ENCODE results near the gene TMEM187.

TMEM187 gene

GRCh38 chrX:153957224-153957623, 15.3 kb upstream of the TMEM187 start:
- DNase-seq, result no peak
- Mint-ChIP-seq H3K9me3 (no peaks in the 10 kb centered on the region), H3K4me3 (no peak overlapping the region), H3K27ac (peak overlapping the region in 1 of 2 donors; percentile 44), H3K27me3 (no peaks in the 10 kb centered on the region), H3K4me1 (peaks cover 32% of the 10 kb centered on the region)
- ATAC-seq, result no peak

DNA sequence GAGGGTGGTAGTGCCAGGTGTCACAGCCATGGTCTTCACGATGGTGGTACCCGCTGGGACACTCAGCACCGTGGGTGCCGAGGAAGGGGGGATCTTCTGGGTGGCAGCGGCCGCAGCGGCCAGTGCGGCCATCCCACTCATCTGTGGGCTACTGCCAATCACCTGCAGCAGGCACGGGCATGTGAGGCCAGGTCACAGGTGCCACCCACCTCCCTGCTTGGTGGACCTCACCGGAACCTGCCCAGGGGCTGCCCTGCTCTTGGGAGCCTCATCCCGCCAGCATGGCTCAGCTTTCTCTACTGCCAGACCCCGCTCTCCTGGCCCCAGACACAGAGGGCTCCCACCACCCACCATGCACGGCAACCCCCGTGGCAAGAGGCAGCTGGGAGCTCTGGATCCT, 13.9 kb upstream of the TMEM187 start:
- Mint-ChIP-seq H3K9me3 (no peaks in the 10 kb centered on the region), H3K4me1 (peaks cover 22% of the 10 kb centered on the region), H3K27ac (no peak overlapping the region), H3K4me3 (no peak overlapping the region), H3K27me3 (no peaks in the 10 kb centered on the region)
- ATAC-seq (no peak), DNase-seq (no peak)

DNA sequence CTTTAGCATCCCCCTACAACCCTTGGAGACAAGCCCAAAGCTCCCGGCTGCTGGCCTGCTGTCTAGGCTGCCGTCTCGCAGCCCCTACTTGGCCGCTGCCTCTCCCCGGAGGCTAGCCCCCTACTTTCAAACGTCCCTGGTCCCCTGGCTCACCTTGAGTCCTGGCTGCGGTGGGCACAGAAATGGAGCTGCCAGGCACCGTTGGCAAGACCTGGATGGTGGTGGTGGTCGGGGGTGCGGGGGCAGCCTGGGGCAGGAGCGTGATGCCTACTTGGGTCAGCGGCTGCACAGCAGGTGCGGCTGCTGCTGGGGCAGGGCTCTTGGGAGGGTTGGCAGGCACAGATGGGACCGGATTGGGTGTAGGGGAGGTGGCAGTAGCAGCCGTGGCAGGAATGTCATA, 12.9 kb upstream of the TMEM187 start:
- H3K27ac Mint-ChIP-seq, result no peak overlapping the region
- peaks cover 16% of the 10 kb centered on the region for H3K4me1 Mint-ChIP-seq
- H3K9me3 Mint-ChIP-seq, result no peaks in the 10 kb centered on the region
- no peak for DNase-seq
- H3K4me3 Mint-ChIP-seq, result no peak overlapping the region
- ATAC-seq, result no peak
- no peaks in the 10 kb centered on the region for H3K27me3 Mint-ChIP-seq

DNA sequence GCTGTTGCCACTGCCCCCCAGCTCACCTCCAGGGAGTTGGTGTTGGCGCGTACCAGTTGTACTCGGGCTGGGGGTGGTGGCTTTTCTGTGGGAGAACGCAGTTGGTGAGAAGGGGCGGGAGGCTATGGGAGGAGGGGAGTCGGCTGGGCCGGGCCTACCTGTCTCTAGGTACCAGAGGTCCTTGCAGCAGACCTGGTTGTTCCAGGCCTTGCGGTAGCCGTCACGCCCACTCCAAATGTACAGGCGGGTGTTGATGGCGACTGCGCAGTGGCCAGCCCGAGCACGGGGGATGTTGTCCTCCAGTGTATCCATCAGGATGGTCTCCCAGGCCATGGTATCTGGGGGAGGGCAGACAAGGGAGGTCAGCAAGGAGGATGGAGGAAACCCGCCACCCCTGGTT, 12.5 kb upstream of the TMEM187 start:
- Mint-ChIP-seq H3K27ac (peak overlapping the region in 1 of 2 donors; percentile 93), H3K4me3 (no peak overlapping the region), H3K9me3 (no peaks in the 10 kb centered on the region), H3K27me3 (no peaks in the 10 kb centered on the region), H3K4me1 (peaks cover 18% of the 10 kb centered on the region)
- DNase-seq, result no peak
- no peak for ATAC-seq

GRCh38 chrX:153960786-153961185, 11.8 kb upstream of the TMEM187 start:
- Mint-ChIP-seq H3K27ac (no peak overlapping the region), H3K9me3 (no peaks in the 10 kb centered on the region), H3K4me3 (no peak overlapping the region), H3K4me1 (peaks cover 18% of the 10 kb centered on the region), H3K27me3 (no peaks in the 10 kb centered on the region)
- no peak for ATAC-seq
- DNase-seq, result no peak

GRCh38 chrX:153961292-153961691, 11.3 kb upstream of the TMEM187 start:
- no peak for ATAC-seq
- no peak overlapping the region for H3K4me3 Mint-ChIP-seq

GRCh38 chrX:153963546-153963945, 9.0 kb upstream of the TMEM187 start:
- Mint-ChIP-seq H3K27me3 (no peaks in the 10 kb centered on the region), H3K27ac (no peak overlapping the region), H3K9me3 (no peaks in the 10 kb centered on the region), H3K4me1 (peaks cover 38% of the 10 kb centered on the region), H3K4me3 (no peak overlapping the region)
- ATAC-seq (no peak), DNase-seq (no peak)

More at GRCh38 chrX:153961292-153961691, 11.3 kb upstream of the TMEM187 start:
- peaks cover 18% of the 10 kb centered on the region for H3K4me1 Mint-ChIP-seq
- no peaks in the 10 kb centered on the region for H3K27me3 Mint-ChIP-seq
- H3K27ac Mint-ChIP-seq, result no peak overlapping the region
- no peak for DNase-seq
- H3K9me3 Mint-ChIP-seq, result no peaks in the 10 kb centered on the region

- Mint-ChIP-seq H3K27me3 (no peaks in the 10 kb centered on the region), H3K27ac (peak overlapping the region in 1 of 2 donors; percentile 54), H3K9me3 (no peaks in the 10 kb centered on the region), H3K4me1 (peaks cover 38% of the 10 kb centered on the region), H3K4me3 (no peak overlapping the region)
- no peak for DNase-seq
- ATAC-seq, result no peak
These were observed 8.4 kb upstream of the TMEM187 start for GRCh38 chrX:153964105-153964504.

DNA sequence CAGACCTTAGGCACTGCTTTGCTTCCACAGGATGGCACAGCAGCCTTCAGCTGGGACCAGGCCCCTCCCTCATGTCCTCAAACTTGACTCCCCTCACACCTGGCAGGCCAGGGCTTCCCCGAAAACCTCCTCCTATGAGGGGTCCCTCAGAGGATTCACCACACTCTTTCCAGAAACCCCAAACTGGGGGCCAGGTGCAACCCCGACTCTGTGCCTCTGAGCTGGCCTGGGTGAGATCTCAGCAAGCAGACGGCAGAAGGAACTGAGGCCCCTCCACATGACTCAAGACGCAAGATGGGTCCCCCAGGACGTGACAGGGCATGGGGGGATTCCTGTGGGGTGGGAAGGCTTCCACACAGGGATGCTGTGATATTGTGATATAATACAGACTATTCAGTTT, 7.1 kb upstream of the TMEM187 start:
- ATAC-seq, result no peak
- Mint-ChIP-seq H3K27ac (peak overlapping the region in 1 of 2 donors; percentile 59), H3K4me3 (peak overlapping the region; percentile 13 to 31), H3K9me3 (no peaks in the 10 kb centered on the region), H3K27me3 (no peaks in the 10 kb centered on the region), H3K4me1 (peaks cover 38% of the 10 kb centered on the region)
- DNase-seq, result no peak

GRCh38 chrX:153966283-153966688, 6.3 kb upstream of the TMEM187 start:
- DNase-seq (no peak), ATAC-seq (no peak)
- peaks cover 38% of the 10 kb centered on the region for H3K4me1 Mint-ChIP-seq
- no peaks in the 10 kb centered on the region for H3K9me3 Mint-ChIP-seq
- H3K4me3 Mint-ChIP-seq, result peak overlapping the region; percentile 100
- no peaks in the 10 kb centered on the region for H3K27me3 Mint-ChIP-seq
- H3K27ac Mint-ChIP-seq, result peak overlapping the region in 1 of 2 donors; percentile 98

- Mint-ChIP-seq H3K27ac (peak overlapping the region; percentile 88 to 98), H3K9me3 (no peaks in the 10 kb centered on the region), H3K4me1 (peaks cover 38% of the 10 kb centered on the region), H3K4me3 (peak overlapping the region; percentile 100), H3K27me3 (no peaks in the 10 kb centered on the region)
- ATAC-seq (peak; percentile 66), DNase-seq (peak in 1 of 2 donors; percentile 59)
These were observed 5.6 kb upstream of the TMEM187 start for GRCh38 chrX:153966841-153967535.

- no peaks in the 10 kb centered on the region for H3K9me3 Mint-ChIP-seq
- H3K4me1 Mint-ChIP-seq, result peaks cover 38% of the 10 kb centered on the region
- H3K4me3 Mint-ChIP-seq, result peak overlapping the region; percentile 100
- peak in 1 of 2 donors; percentile 29 for DNase-seq
- H3K27me3 Mint-ChIP-seq, result no peaks in the 10 kb centered on the region
- ATAC-seq, result peak; percentile 1
- H3K27ac Mint-ChIP-seq, result peak overlapping the region; percentile 88 to 98
These were observed 4.9 kb upstream of the TMEM187 start for GRCh38 chrX:153967536-153968224.

DNA sequence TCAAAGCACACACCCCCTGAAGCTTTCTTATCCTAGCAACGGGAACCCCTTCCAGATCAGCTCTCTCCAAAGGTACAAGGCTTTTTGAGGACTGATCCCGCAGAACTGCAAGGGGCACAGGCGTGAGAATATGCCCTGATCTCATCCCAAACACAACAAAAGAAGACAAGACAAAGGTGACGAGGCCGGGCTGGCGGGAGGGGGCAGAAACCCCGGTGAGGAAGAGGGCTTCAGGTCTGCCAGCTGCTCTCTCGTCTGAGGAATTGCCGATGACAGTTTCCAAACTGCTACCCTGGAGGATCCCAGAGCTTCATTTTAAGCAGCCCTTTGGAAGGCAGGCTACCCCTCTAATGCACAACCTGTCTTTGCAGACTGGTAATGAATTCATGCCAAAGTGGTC, 4.3 kb upstream of the TMEM187 start:
- no peak for DNase-seq
- H3K27me3 Mint-ChIP-seq, result no peaks in the 10 kb centered on the region
- peak overlapping the region in 1 of 2 donors; percentile 36 for H3K27ac Mint-ChIP-seq
- no peaks in the 10 kb centered on the region for H3K9me3 Mint-ChIP-seq
- no peak for ATAC-seq
- peaks cover 39% of the 10 kb centered on the region for H3K4me1 Mint-ChIP-seq
- H3K4me3 Mint-ChIP-seq, result peak overlapping the region; percentile 100

DNA sequence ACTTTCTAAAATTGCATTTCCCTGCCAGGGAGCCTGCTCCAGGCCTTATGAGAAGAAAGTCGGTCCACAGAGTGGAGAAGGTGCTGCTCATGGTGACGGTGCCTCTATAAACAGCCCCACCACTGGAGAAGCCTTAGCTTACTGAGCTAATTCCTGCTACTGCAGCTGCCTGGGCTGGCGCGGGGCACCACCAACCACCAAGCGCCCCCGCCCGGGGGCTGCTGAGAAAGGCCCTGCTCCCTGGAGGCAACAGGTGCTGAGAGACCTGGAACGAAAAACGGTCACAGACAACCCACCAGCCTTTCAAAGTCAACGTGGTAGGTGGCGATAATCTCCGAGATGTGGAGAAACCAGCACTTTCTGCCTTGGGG, 3.8 kb upstream of the TMEM187 start:
- DNase-seq, result peak in 1 of 2 donors; percentile 61
- peaks cover 44% of the 10 kb centered on the region for H3K4me1 Mint-ChIP-seq
- no peaks in the 10 kb centered on the region for H3K27me3 Mint-ChIP-seq
- H3K9me3 Mint-ChIP-seq, result no peaks in the 10 kb centered on the region
- no peak for ATAC-seq
- peak overlapping the region; percentile 52 to 76 for H3K27ac Mint-ChIP-seq
- H3K4me3 Mint-ChIP-seq, result peak overlapping the region; percentile 100

GRCh38 chrX:153969125-153969903, 3.2 kb upstream of the TMEM187 start:
- Mint-ChIP-seq H3K4me3 (peak overlapping the region; percentile 100), H3K27me3 (no peaks in the 10 kb centered on the region), H3K9me3 (no peaks in the 10 kb centered on the region), H3K27ac (peak overlapping the region; percentile 80 to 83), H3K4me1 (peaks cover 50% of the 10 kb centered on the region)
- ATAC-seq (no peak), DNase-seq (no peak)

- Mint-ChIP-seq H3K4me1 (peaks cover 53% of the 10 kb centered on the region), H3K27me3 (no peaks in the 10 kb centered on the region), H3K4me3 (peak overlapping the region; percentile 100), H3K9me3 (no peaks in the 10 kb centered on the region), H3K27ac (peak overlapping the region; percentile 80 to 100)
- no peak for DNase-seq
- ATAC-seq, result no peak
These were observed 2.6 kb upstream of the TMEM187 start for GRCh38 chrX:153969904-153970356.

Data from stimulated activated naive CD8-positive, alpha-beta T cell treated with anti-CD3 and anti-CD28 coated beads, Interleukin-15, amount 100 ng/mL, for 72 hours (primary cell).